IMR-90 (cell line): ENCODE results near the gene MPRIP. TPM values are rescaled to one million over a fixed set of nuclear protein-coding genes. Genes with fewer than 3 reads are reported as not detected.

Experiments
- ATAC-seq: fragments of 200-7000 bp; cut with Tn5 transposase; 2 replicates; pipeline ENCODE4 v1.9.1; 2020; ENCODE audit warnings: low read depth, mild to moderate bottlenecking, moderate library complexity
- BruUV-seq: library from RNA; stranded (reverse); fragments of 400-500 nt; replicated peaks from 2 replicates; lab custom pipeline; 2021; lab: Mats Ljungman, UMichigan
- CTCF ChIA-PET: fragments of 300-600 bp; formaldehyde crosslinking; extraction: SDS; loops from one replicate; lab custom pipeline; 2021; ENCODE audit warnings: antibody characterized with exemption; lab: Yijun Ruan, JAX
- POLR2A ChIA-PET: fragments of 300-600 bp; sonication (Branson Sonifier 250); formaldehyde crosslinking; loops from one replicate; lab custom pipeline; 2022; ENCODE audit warnings: antibody characterized with exemption; ENCODE audit not compliant: unreplicated experiment; lab: Charles Lee
- DNase-seq: peaks from one replicate; pipeline ENCODE4 v3.0.0; 2013
- H2AFZ ChIP-seq: replicated peaks from 2 replicates; pipeline ENCODE3; 2013; ENCODE audit warnings: low read length, mild to moderate bottlenecking; ENCODE audit not compliant: poor library complexity
- H2AK5ac ChIP-seq: 2 replicates; pipeline ENCODE4 v1.6.1; 2013; ENCODE audit warnings: low read depth, low read length, inconsistent platforms
- H2AK9ac ChIP-seq: replicated peaks from 2 replicates; pipeline ENCODE3; 2013; ENCODE audit warnings: mild to moderate bottlenecking, low read depth, low read length, moderate library complexity; ENCODE audit not compliant: poor library complexity
- H2BK120ac ChIP-seq: 2 replicates; pipeline ENCODE4 v1.6.1; 2013; ENCODE audit warnings: low read depth, low read length, inconsistent platforms
- H2BK15ac ChIP-seq: 3 replicates; pipeline ENCODE4 v1.6.1; 2013; ENCODE audit warnings: low read depth, low read length, inconsistent platforms
- H2BK20ac ChIP-seq: 2 replicates; pipeline ENCODE4 v1.6.1; 2013; ENCODE audit warnings: low read depth, mild to moderate bottlenecking, inconsistent platforms, low read length, moderate library complexity
- H2BK5ac ChIP-seq: 2 replicates; pipeline ENCODE4 v1.6.1; 2013; ENCODE audit warnings: mild to moderate bottlenecking, low read depth, low read length, inconsistent platforms; ENCODE audit not compliant: poor library complexity, severe bottlenecking
- H3K14ac ChIP-seq: replicated peaks from 2 replicates; pipeline ENCODE4 v1.6.1; 2013; ENCODE audit warnings: low read depth, low read length, inconsistent platforms
- H3K18ac ChIP-seq: 2 replicates; pipeline ENCODE4 v1.6.1; 2013; ENCODE audit warnings: low read depth, low read length, control low read depth
- H3K23ac ChIP-seq: 2 replicates; pipeline ENCODE4 v1.6.1; 2013; ENCODE audit warnings: low read depth, low read length, inconsistent platforms
- H3K27ac ChIP-seq: 2 replicates; pipeline ENCODE4 v1.5.1; 2013; ENCODE audit warnings: mild to moderate bottlenecking, control low read depth, low read length; ENCODE audit not compliant: insufficient read depth
- H3K27me3 ChIP-seq: 2 replicates; pipeline ENCODE4 v1.6.1; 2013; ENCODE audit warnings: low read length; ENCODE audit not compliant: control insufficient read depth, insufficient read depth
- H3K36me3 ChIP-seq: 2 replicates; pipeline ENCODE4 v1.6.1; 2013; ENCODE audit warnings: low read length, mixed read lengths; ENCODE audit not compliant: control insufficient read depth, insufficient read depth
- H3K4ac ChIP-seq: 2 replicates; pipeline ENCODE4 v1.6.1; 2013; ENCODE audit warnings: low read depth, low read length, inconsistent platforms
- H3K4me1 ChIP-seq: 2 replicates; pipeline ENCODE4 v1.6.1; 2013; ENCODE audit warnings: low read length, mixed read lengths; ENCODE audit not compliant: control insufficient read depth, insufficient read depth
- H3K4me2 ChIP-seq: 2 replicates; pipeline ENCODE4 v1.6.1; 2013; ENCODE audit warnings: low read depth, mild to moderate bottlenecking, control low read depth, low read length, moderate library complexity
- H3K4me3 ChIP-seq: 2 replicates; pipeline ENCODE4 v1.5.1; 2013; ENCODE audit warnings: low read depth, mild to moderate bottlenecking, control low read depth, low read length, moderate library complexity; ENCODE audit not compliant: insufficient read depth
- H3K56ac ChIP-seq: 2 replicates; pipeline ENCODE4 v1.6.1; 2013; ENCODE audit warnings: low read length, inconsistent platforms; ENCODE audit not compliant: insufficient read depth; ENCODE audit errors: extremely low read depth
- H3K79me1 ChIP-seq, 2 experiments: 2 replicates each; pipeline ENCODE4 v1.6.1; 2013; ENCODE audit warnings: low read length in 2 of 2, inconsistent platforms in 1 of 2, low read depth in 1 of 2
- H3K9ac ChIP-seq: 2 replicates; pipeline ENCODE4 v1.6.1; 2013; ENCODE audit warnings: low read depth, low read length, control low read depth
- H3K9me1 ChIP-seq: 2 replicates; pipeline ENCODE4 v1.6.1; 2013; ENCODE audit warnings: low read length, inconsistent platforms; ENCODE audit not compliant: insufficient read depth
- H3K9me3 ChIP-seq: 2 replicates; pipeline ENCODE4 v1.6.1; 2013; ENCODE audit warnings: low read length; ENCODE audit not compliant: control insufficient read depth, insufficient read depth
- H4K20me1 ChIP-seq: 2 replicates; pipeline ENCODE4 v1.6.1; 2013; ENCODE audit warnings: low read length, inconsistent platforms; ENCODE audit not compliant: insufficient read depth
- H4K5ac ChIP-seq: 2 replicates; pipeline ENCODE4 v1.6.1; 2013; ENCODE audit warnings: mild to moderate bottlenecking, low read depth, low read length, control low read depth
- H4K8ac ChIP-seq, 2 experiments: 2 replicates each; pipeline ENCODE4 v1.6.1; 2013; ENCODE audit warnings: low read depth in 2 of 2, low read length in 2 of 2, control low read depth in 1 of 2, inconsistent platforms in 1 of 2
- H4K91ac ChIP-seq: 2 replicates; pipeline ENCODE4 v1.6.1; 2013; ENCODE audit warnings: low read depth, low read length, inconsistent platforms; ENCODE audit not compliant: insufficient read depth
- BHLHE40 ChIP-seq: fragments of 150-350 bp; IDR thresholded peaks from 2 replicates; pipeline ENCODE4 v1.6.1; 2016; ENCODE audit warnings: mild to moderate bottlenecking, low read depth, low read length
- MAFK ChIP-seq: IDR thresholded peaks from 2 replicates; pipeline ENCODE4 v1.6.1; 2012; ENCODE audit warnings: low read depth, low read length, improper control_type of control experiment
- NFE2L2 ChIP-seq: fragments of 150-350 bp; IDR thresholded peaks from 2 replicates; pipeline ENCODE4 v1.6.1; 2016; ENCODE audit warnings: low read depth, mild to moderate bottlenecking, low read length
- POLR2A ChIP-seq: IDR thresholded peaks from 2 replicates; pipeline ENCODE4 v1.6.1; 2012; ENCODE audit warnings: mild to moderate bottlenecking, low read depth, low read length
- RAD21 ChIP-seq: IDR thresholded peaks from 2 replicates; pipeline ENCODE4 v1.6.1; 2012; ENCODE audit warnings: low read length, improper control_type of control experiment
- WGBS, 2 experiments: methylation state at CpG; one replicate each; pipeline versions ENCODE4 v1.1.5 to v1.1.7; 2013; ENCODE audit warnings: missing lambda C conversion rate in 2 of 2; ENCODE audit not compliant: insufficient read length in 1 of 2; ENCODE audit errors: extremely low coverage in 2 of 2; 5-methylcytosine and 5-hydroxymethylcytosine counted together
- dilution Hi-C: fragments of 300-500 bp; cut with HindIII; formaldehyde crosslinking; loops from one replicate; pipeline ENCODE4 v1.14.3; 2018; ENCODE audit warnings: low sequenced_read_pairs; ENCODE audit not compliant: unreplicated experiment
- in situ Hi-C: fragments of 300-500 bp; cut with MboI; formaldehyde crosslinking; loops from 3 replicates; pipeline ENCODE4 v1.14.3; 2019; ENCODE audit warnings: low sequenced_read_pairs, inconsistent platforms, mixed read lengths
- intact Hi-C: fragments of 100-400 bp; cut with micrococcal nuclease; formaldehyde crosslinking; loops from 2 replicates; pipeline ENCODE4 v1.10.0; 2022
- polyA plus RNA-seq, 3 experiments: library from polyadenylated mRNA; depleted of rRNA; stranded (reverse); fragments of >200 nt; gene quantifications; 2 replicates each; pipeline ENCODE4 v1.2.3, GENCODE V29; 2012; ENCODE audit warnings: low replicate concordance in 1 of 3
- total RNA-seq: library from RNA; depleted of rRNA; stranded (reverse); fragments of >200 nt; gene quantifications from 2 replicates; pipeline ENCODE4 v1.2.3, GENCODE V29; 2012

Gene MPRIP
- total and polyA plus RNA-seq, 2 of the 4 experiments (the other 2 are of a cell fraction): 111 to 149 TPM

DNA sequence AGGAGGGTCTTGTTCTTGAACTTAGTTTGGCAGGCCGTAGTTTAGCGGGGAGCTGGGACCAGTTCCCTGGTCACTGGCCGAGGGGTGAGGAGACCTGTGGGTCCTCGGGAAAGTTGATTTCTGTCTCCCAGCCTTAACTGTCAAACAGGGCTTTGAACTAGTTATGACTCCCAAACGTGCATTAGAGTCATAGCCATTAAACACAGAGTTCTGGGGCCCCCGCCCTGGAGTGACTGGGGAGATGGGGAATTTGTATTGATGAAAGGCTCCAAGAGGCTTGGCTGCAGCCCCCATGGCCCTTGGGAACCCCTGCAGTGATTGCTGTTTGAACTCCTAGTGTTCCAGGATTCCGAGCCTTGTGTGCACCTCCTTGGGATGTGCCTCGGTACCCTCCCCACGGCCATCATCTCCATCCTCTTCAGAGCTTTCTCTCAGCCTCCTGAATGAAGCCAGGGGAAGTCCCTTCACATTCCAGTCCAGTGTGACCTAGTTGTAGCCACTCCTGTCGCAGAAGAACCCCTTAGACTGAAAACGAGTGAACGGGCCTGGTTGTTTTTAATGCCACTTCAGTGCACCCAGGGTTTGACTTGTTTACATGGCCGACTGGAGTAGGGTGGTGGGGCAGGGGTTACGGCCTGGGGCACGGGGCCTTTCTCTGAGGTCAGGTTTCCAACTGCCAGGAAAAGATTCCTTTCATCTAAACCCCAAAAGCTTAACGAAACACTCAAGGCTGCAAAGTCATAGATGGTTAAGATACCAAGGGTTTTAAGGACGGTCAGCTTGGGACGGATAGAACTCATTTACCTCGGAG is 1.4 kb downstream of the MPRIP start (continued):
- TF ChIP-seq MAFK (no peak), RAD21 (no peak)

DNA sequence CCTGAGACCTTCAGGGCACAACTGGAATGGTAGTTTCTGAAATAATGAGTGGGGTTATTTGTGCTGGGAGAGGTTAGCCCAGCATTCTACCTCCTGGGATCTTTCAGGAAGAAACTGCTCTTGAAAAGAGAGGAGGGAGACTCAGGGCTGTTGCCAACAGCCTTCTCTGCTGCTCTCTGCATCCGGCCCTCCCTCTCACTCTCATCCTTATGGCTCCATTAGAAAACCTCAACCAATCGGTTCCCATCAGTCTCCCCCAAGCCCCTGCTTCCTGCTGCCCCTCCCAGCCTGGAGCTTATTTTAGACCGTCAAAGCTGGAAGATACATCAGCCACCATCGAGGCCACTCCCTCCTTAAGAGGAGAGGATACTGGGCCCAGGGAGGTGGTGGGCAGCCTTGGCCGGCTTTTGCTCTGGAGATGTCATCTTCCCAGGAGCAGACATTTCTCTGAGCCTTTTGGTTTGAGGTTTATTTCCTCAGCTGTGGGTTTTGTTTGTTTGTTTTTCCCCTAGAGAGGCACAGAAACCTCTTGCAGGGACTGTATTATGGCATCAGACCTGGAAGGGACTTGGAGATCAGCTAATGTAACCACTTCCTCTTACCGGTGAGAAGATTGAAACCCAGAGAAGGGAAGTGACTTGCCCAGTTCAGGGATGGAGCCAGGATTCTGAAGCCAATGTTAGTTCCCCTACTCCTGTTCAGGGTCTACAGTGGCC is 2.7 kb downstream of the MPRIP start:
- ChIA-PET POLR2A (no interaction called here), CTCF (no interaction called here)
- ATAC-seq (peak; percentile 12), DNase-seq (peak; percentile 79)
- H3K4me1 ChIP-seq: peaks cover 16% of the 10 kb centered on the region
- peak overlapping the region; percentile 95 for H3K23ac ChIP-seq
- H3K4ac ChIP-seq: peak overlapping the region; percentile 67
- H4K91ac ChIP-seq: no peak overlapping the region
- no peaks in the 10 kb centered on the region for H3K27me3 ChIP-seq
- dilution Hi-C loops (no loop called here), intact Hi-C loops (loop anchor here (2.0 to 5.0 kb wide), 2 partner anchors 52 to 107 kb away; no protein-coding TSS in a partner anchor), in situ Hi-C loops (no loop called here)
- H3K27ac ChIP-seq: peak overlapping the region; percentile 63
- peak overlapping the region; percentile 48; the same call in 1 of the 2 replicates for H3K18ac ChIP-seq
- peaks cover 7 to 67% of the 10 kb centered on the region in 2 experiments; a peak in 3 of 4 replicates for H3K79me1 ChIP-seq
- no TSS peak for BruUV-seq
- H4K20me1 ChIP-seq: peaks cover 68% of the 10 kb centered on the region
- peak overlapping the region; percentile 41; the same call in 1 of the 2 replicates for H2BK120ac ChIP-seq
- no CpG with 5 or more reads among the region's 6 CpGs for WGBS, 2 experiments
- H3K9me3 ChIP-seq: no peaks in the 10 kb centered on the region
- peak overlapping the region in 1 of 2 experiments; percentile 41; a peak in 2 of 4 replicates for H4K8ac ChIP-seq
- H2AFZ ChIP-seq: no peak overlapping the region
- peak overlapping the region; percentile 9; the same call in 1 of the 3 replicates for H2BK15ac ChIP-seq
- no peak overlapping the region for H3K56ac ChIP-seq
- peak overlapping the region; percentile 51; the same call in 1 of the 2 replicates for H2AK5ac ChIP-seq
- H3K36me3 ChIP-seq: no peaks in the 10 kb centered on the region; the same call in 1 of the 2 replicates
- H3K4me3 ChIP-seq: peak overlapping the region; percentile 9
- peaks cover 30% of the 10 kb centered on the region for H3K9me1 ChIP-seq
- peak overlapping the region; percentile 50 for H3K9ac ChIP-seq
- TF ChIP-seq BHLHE40: no peak
- no peak for TF ChIP-seq NFE2L2
- TF ChIP-seq POLR2A: peak; percentile 77
- no peak for TF ChIP-seq MAFK
- peak overlapping the region; percentile 15 for H4K5ac ChIP-seq
- peak overlapping the region; percentile 81 for H3K4me2 ChIP-seq
- H2BK20ac ChIP-seq: no peak overlapping the region
- H2AK9ac ChIP-seq: peak overlapping the region; percentile 65
- peak overlapping the region; percentile 62 for H2BK5ac ChIP-seq
- H3K14ac ChIP-seq: peak overlapping the region; percentile 77
